Body of pancreas (tissue), 4 donors: ENCODE measurements around the gene NELFE. TPM values are rescaled to one million over a fixed set of nuclear protein-coding genes. Genes with fewer than 3 reads are reported as not detected.
"Not testable (repeated sequence)": the region's sequence is repeated elsewhere in the genome, so short reads cannot be mapped to it uniquely, and the experiment has no call there.

ENCODE experiments used
- ATAC-seq: fragments of 150-250 bp; one replicate; pipeline ENCODE4 v1.9.1; 2016
- DNase-seq, 4 donors: peaks; one replicate each; pipeline ENCODE4 v3.0.0-alpha.2; 2019
- H3K27ac ChIP-seq, 4 donors: fragments of 200-600 bp; sonication (generic); 1 replicate in 3 of 4; 2 replicates in 1 of 4; pipeline versions ENCODE4 v1.5.1 to v1.6.1; 2016 to 2019; ENCODE audit warnings: mild to moderate bottlenecking in 1 of 4, mixed read lengths in 1 of 4, moderate library complexity in 1 of 4
- H3K27me3 ChIP-seq, 2 donors: fragments of 200-600 bp; sonication (generic); one replicate each; pipeline ENCODE4 v1.6.0; 2016; ENCODE audit warnings: mild to moderate bottlenecking in 1 of 2
- H3K36me3 ChIP-seq, 2 donors: fragments of 200-600 bp; sonication (generic); replicated peaks in 1 of 2; 2 replicates each; pipeline ENCODE4 v1.5.1; 2016; ENCODE audit warnings: low read depth in 2 of 2; ENCODE audit not compliant: insufficient read depth in 1 of 2
- H3K4me1 ChIP-seq: fragments of 200-600 bp; sonication (generic); one replicate; pipeline ENCODE4 v1.6.0; 2016
- H3K4me3 ChIP-seq, 2 donors: fragments of 200-600 bp; sonication (generic); 1 replicate in 1 of 2; 2 replicates in 1 of 2; pipeline ENCODE4 v1.5.1; 2016 to 2019
- H3K9me3 ChIP-seq, 3 donors: fragments of 200-600 bp; sonication (generic); 1 replicate in 2 of 3; 2 replicates in 1 of 3; pipeline ENCODE4 v1.5.1; 2016
- POLR2A ChIP-seq, 3 donors: fragments of 450-650 bp; IDR thresholded peaks; one replicate each; pipeline ENCODE4 v1.6.1; 2016; ENCODE audit warnings: antibody characterized with exemption in 3 of 3, mild to moderate bottlenecking in 2 of 3
- WGBS, 2 donors: methylation state at CpG; one replicate each; pipeline ENCODE4 v1.1.5; 2017; 5-methylcytosine and 5-hydroxymethylcytosine counted together
- intact Hi-C: fragments of 100-400 bp; cut with DNase I; formaldehyde crosslinking; loops from one replicate; pipeline ENCODE4 v1.15.1; 2023
- total RNA-seq, 2 donors: library from RNA; depleted of rRNA; stranded (reverse); fragments of >200 nt; gene quantifications; one replicate each; pipeline ENCODE4 v1.1.0, GENCODE V29; 2016
- TF ChIP-seq, protein P1 (sequence below), 7 experiments: fragments of 450-650 bp in 4 of 7; fragments of 200-600 bp in 3 of 7; sonication (generic) in 3 of 7; IDR thresholded peaks; one replicate each; pipeline ENCODE4 v1.5.1; 2016 to 2019; ENCODE audit warnings: antibody characterized with exemption in 7 of 7

The NELFE gene
- total RNA-seq, 2 donors from 2014 or later: 38.9 to 39.9 TPM

DNA sequence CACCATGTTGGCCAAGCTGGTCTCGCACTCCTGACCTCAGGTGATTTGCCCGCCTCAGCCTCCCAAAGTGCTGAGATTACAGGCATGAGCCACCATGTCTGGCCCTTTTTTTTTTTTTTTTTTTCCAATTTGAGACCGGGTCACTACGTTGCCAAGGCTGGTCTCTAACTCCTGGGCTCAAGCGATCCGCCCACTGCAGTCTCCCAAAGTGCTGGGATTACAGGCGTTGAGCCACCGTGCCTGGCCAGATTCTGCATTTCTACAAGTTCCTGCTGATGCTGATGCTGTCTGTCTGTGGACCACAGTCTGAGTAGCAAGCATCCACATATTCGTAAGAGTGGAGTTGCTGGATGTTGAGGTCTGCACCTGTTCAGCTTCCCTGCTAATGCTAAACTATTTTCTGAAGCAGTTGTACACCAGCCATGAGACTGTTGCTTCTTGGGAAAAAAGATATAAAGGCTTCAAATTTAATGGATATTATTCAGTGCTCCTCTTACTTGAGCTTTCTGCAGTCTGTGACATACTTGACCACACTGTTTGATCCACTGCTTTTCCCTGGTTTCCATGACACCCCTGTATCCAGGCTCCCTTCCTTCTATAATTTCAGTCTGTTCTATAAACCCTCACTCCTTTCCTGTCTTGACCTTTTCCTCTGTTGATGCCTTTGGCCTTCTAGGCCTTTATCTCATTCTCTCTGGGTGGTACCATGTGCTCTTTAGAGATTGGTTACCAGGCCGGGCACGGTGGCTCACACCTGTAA lies 46.8 kb downstream of the NELFE start:
- H3K4me1 ChIP-seq: no peaks in the 10 kb centered on the region
- H3K9me3 ChIP-seq: no peaks in the 10 kb centered on the region
- TF ChIP-seq POLR2A (IDR thresholded peaks at IDR 0.05): no peak
- TF ChIP-seq, protein P1, sequence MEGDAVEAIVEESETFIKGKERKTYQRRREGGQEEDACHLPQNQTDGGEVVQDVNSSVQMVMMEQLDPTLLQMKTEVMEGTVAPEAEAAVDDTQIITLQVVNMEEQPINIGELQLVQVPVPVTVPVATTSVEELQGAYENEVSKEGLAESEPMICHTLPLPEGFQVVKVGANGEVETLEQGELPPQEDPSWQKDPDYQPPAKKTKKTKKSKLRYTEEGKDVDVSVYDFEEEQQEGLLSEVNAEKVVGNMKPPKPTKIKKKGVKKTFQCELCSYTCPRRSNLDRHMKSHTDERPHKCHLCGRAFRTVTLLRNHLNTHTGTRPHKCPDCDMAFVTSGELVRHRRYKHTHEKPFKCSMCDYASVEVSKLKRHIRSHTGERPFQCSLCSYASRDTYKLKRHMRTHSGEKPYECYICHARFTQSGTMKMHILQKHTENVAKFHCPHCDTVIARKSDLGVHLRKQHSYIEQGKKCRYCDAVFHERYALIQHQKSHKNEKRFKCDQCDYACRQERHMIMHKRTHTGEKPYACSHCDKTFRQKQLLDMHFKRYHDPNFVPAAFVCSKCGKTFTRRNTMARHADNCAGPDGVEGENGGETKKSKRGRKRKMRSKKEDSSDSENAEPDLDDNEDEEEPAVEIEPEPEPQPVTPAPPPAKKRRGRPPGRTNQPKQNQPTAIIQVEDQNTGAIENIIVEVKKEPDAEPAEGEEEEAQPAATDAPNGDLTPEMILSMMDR (IDR thresholded peaks at IDR 0.05): no peak
- no peak overlapping the region for H3K4me3 ChIP-seq
- no peak overlapping the region for H3K27ac ChIP-seq
- intact Hi-C loops: no loop called here
- no peak for DNase-seq
- H3K36me3 ChIP-seq: no peaks in the 10 kb centered on the region
- no peak for ATAC-seq
- no peaks in the 10 kb centered on the region for H3K27me3 ChIP-seq
- 71 to 73% methylated on average over 11 of the region's 11 CpGs for WGBS, 2 donors

DNA sequence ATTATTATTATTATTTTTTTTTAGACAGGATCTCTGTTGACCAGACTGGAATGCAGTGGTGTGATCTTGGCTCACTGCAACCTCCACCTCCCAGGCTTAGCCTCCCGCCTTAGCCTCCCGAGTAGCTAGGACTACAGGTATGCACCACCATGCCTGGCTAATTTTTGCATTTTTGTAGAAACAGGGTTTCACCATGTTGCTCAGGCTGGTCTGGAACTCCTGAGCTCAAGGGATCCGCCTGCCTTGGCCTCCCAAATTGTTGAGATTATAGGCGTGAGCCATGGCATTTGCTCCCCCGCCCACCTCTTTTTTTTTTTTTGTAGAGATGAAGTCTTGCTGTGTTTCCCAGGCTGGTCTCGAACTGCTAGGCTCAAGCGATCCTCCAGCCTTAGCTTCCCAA lies 49.5 kb downstream of the NELFE start:
- ATAC-seq, intact Hi-C loops, H3K4me1 ChIP-seq, H3K27ac ChIP-seq, H3K4me3 ChIP-seq, H3K27me3 ChIP-seq, H3K36me3 ChIP-seq, DNase-seq, H3K9me3 ChIP-seq: not testable (repeated sequence)
- 68 to 76% methylated on average over 7 of the region's 7 CpGs for WGBS, 2 donors

DNA sequence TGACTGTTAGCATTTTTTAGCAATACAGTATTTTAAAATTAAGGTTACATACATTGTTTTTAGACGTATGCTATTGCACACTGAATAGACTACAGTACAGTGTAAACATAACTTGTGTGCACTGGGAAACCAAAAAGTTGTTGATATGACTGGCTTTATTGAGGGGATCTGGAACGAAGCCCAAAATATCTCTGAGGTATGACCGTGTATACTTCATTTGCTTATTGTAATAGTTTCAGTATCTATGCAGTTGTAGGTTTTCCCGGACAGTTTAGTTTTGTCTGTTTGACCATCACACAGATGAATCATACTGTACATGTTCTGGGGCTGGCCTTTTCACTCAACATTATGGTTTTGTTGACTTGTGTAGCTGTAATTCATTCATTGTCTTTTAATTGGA lies 50.0 kb downstream of the NELFE start:
- TF ChIP-seq, protein P1 (IDR thresholded peaks at IDR 0.05): no peak
- TF ChIP-seq POLR2A (IDR thresholded peaks at IDR 0.05): no peak
- Histone ChIP-seq H3K9me3 (no peaks in the 10 kb centered on the region), H3K36me3 (no peaks in the 10 kb centered on the region), H3K27ac (no peak overlapping the region), H3K4me3 (no peak overlapping the region), H3K4me1 (no peaks in the 10 kb centered on the region), H3K27me3 (no peaks in the 10 kb centered on the region)
- ATAC-seq: no peak
- no peak for DNase-seq
- 22 to 24% methylated on average over 4 of the region's 4 CpGs for WGBS, 2 donors
- intact Hi-C loops: no loop called here

DNA sequence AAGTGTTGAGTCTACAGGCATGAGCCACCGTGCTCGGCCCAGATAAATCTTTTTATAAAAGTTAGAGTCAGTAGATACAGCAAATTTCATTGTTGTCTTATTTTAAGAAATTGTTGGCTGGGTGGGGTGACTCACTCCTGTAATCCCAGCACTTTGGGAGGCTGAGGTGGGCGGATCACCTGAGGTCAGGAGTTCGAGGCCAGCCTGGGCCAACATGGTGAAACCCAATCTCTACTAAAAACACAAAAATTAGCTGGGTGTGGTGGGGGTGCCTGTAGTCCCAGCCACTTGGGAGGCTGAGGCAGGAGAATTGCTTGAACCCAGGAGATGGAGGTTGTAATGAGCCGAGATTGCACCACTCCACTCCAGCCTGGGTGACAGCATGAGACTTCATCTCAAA lies 50.5 kb downstream of the NELFE start:
- DNase-seq, H3K27ac ChIP-seq, H3K27me3 ChIP-seq, H3K36me3 ChIP-seq, H3K9me3 ChIP-seq, intact Hi-C loops, H3K4me3 ChIP-seq, H3K4me1 ChIP-seq, ATAC-seq: not testable (repeated sequence)
- 80% methylated on average over 5 of the region's 5 CpGs for WGBS, 2 donors

DNA sequence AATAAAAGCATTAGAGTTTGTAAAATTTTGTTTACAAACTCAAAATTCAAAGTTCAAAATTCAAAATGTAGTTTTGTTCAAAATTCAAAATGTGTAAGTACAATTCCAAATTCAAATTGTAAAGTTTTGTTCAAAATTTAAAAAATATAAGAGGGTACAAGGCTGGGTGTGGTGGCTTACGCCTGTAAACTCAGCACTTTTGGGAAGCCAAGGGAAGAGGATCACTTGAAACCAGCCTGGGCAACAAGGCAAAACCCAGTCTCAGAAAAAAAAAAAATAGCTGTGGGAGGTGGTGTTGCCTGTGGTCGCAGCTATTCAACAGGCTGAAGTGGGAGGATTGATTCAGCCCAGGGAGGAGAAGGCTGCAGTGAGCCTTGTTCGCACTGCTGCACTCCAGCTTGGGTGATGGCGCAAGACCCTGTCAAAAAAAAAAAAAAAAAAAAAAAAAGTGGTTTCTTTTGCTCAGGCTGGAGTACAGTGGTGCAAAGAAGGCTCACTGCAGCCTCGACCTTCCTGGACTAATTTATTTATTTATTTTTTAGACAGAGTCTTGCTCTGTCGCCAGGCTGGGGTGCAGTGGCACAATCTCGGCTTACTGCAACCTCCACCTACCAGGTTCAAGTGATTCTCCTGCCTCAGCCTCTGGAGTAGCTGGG lies 51.5 kb downstream of the NELFE start:
- ATAC-seq (no peak), DNase-seq (peak in 1 of 4 donors; percentile 24)
- Histone ChIP-seq H3K9me3 (no peaks in the 10 kb centered on the region), H3K4me3 (no peak overlapping the region), H3K36me3 (no peaks in the 10 kb centered on the region), H3K4me1 (peaks cover 9% of the 10 kb centered on the region), H3K27me3 (no peaks in the 10 kb centered on the region), H3K27ac (no peak overlapping the region)
- intact Hi-C loops: no loop called here
- WGBS, 2 donors: 35 to 40% methylated on average over 7 of the region's 7 CpGs
- TF ChIP-seq POLR2A (IDR thresholded peaks at IDR 0.05): no peak
- TF ChIP-seq, protein P1 (IDR thresholded peaks at IDR 0.05): no peak

DNA sequence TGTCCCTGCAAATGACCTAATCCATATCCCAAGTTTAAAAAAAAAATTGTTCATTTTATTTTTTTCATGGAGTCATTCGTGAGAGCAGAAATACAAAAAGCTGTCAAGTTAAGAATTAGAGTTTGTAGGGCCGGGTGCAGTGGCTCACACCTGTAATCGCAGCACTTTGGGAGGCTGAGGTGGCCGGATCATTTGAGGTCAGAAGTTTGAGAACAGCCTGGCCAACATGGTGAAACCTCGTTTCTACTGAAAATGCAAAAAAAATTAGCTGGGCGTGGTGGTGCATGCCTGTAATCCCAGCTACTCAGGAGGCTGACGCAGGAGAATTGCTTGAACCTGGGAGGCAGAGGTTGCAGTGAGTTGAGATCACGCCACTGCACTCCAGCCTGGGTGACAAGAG lies 52.0 kb downstream of the NELFE start:
- H3K4me3 ChIP-seq, H3K27ac ChIP-seq, H3K36me3 ChIP-seq, H3K4me1 ChIP-seq, ATAC-seq, H3K9me3 ChIP-seq, intact Hi-C loops, DNase-seq, H3K27me3 ChIP-seq: not testable (repeated sequence)
- WGBS, 2 donors: 66 to 68% methylated on average over 8 of the region's 8 CpGs
